Measurements from ENCODE around the gene FAM81B.
A peak's percentile ranks its signal among the peaks of the same experiment; 100 is the strongest.

FAM81B gene

DNA sequence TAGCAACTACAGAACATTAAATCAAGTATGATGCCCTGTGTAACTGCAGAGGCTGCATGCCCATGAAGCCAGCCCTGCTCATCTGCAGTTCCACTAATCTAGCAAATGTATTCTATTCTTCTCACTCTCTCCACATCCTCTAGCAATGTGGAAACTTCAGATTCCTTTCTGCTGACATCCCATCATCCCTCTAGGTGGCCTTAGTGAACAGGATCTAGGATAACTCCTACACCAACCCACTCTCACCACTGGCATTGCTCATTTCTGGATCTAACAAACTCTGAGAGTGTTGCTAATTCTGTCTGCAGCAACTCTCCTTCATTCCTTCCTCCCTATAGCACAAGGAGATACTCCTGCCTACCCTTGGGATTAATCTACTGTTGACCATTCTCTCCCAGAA is 80.8 kb downstream of the FAM81B start:
- peak; percentile 30 for DNase-seq (ENCODE audit: low spot score)

DNA sequence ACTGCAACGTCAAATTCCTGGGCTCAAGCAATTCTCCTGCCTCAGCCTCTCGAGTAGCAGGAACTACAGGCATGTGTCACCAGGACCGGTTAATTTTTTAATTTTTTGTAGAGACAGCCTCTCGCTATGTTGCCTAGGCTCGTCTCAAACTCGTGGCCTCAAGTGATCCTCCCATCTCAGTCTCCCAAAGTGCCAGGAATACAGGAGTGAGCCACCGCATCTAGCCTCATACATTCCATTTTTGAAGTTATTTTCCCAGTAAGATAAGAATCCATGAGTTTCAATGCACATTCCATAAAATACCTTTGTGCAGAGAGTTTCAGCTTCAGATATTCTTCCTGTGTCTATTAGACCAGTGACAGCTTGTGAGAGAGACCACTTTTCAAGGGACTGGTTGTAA is 93.3 kb downstream of the FAM81B start:
- DNase-seq (ENCODE audit: low spot score): no peak

DNA sequence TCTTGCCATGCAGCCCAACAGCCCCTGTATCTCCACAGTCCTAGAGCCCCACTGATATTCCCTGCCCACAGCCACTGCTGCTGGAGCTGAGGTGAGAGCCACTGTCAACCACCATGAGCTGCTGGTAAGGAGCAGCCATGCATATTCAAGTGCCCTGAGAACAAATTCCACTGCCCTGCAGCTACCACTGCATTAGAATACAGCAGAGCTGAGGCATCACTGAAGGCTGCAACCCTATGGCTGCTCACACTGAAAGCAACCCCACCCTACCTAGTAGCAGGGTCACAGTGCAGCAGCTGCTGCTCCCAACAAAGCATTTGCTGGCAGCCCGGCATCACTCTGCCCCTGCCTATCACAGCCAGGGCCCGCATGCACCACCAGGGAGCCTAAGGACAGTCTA is 95.0 kb downstream of the FAM81B start:
- no peak for DNase-seq (ENCODE audit: low spot score)

GRCh38 chr5:95487880-95488279 is 96.7 kb downstream of the FAM81B start:
- no peak for DNase-seq (ENCODE audit: low spot score)
